SK-N-SH treated with all-trans-retinoic acid at 6 μM for 48 hours (cell line): ENCODE data around the gene VTI1A.
A peak's percentile ranks its signal among the peaks of the same experiment; 100 is the strongest.

Experiments
- ATAC-seq: fragments of 200-7000 bp; cut with Tn5 transposase; 3 replicates; pipeline ENCODE4 v1.9.1; 2020; ENCODE audit warnings: mild to moderate bottlenecking, moderate library complexity
- ARNTL ChIP-seq: fragments of 450-650 bp; formaldehyde crosslinking; IDR thresholded peaks from 2 replicates; pipeline ENCODE4 v1.5.0; 2020; ENCODE audit warnings: low read depth, mild to moderate bottlenecking, moderate library complexity, borderline replicate concordance
- BACH2 ChIP-seq: fragments of 250-450 bp; sonication (Bioruptor Pico); IDR thresholded peaks from 2 replicates; pipeline ENCODE4 v1.9.0; 2021; ENCODE audit warnings: mild to moderate bottlenecking, borderline replicate concordance
- CREB5 ChIP-seq: fragments of 250-450 bp; sonication (Bioruptor Pico); IDR thresholded peaks from 2 replicates; pipeline ENCODE4 v1.5.1; 2020; ENCODE audit warnings: low read depth, mild to moderate bottlenecking, moderate library complexity
- CSDC2 ChIP-seq: fragments of 250-450 bp; sonication (Bioruptor Pico); IDR thresholded peaks from 2 replicates; pipeline ENCODE4 v1.5.0; 2020; ENCODE audit warnings: mild to moderate bottlenecking, moderate library complexity
- ESRRG ChIP-seq: fragments of 250-450 bp; sonication (Bioruptor Pico); IDR thresholded peaks from 2 replicates; pipeline ENCODE4 v1.6.1; 2021; ENCODE audit warnings: mild to moderate bottlenecking
- GLIS3 ChIP-seq: fragments of 250-450 bp; sonication (Bioruptor Pico); IDR thresholded peaks from 2 replicates; pipeline ENCODE4 v1.5.0; 2020; ENCODE audit warnings: mild to moderate bottlenecking, moderate library complexity
- ISL1 ChIP-seq: fragments of 250-450 bp; sonication (Bioruptor Pico); IDR thresholded peaks from 2 replicates; pipeline ENCODE4 v2.1.2; 2022; ENCODE audit warnings: mild to moderate bottlenecking, moderate library complexity
- POU6F1 ChIP-seq: fragments of 250-450 bp; sonication (Bioruptor Pico); IDR thresholded peaks from 2 replicates; pipeline ENCODE4 v1.8.0; 2021; ENCODE audit warnings: low read depth, mild to moderate bottlenecking, moderate library complexity, borderline replicate concordance
- PPARA ChIP-seq: fragments of 250-450 bp; sonication (Bioruptor Pico); IDR thresholded peaks from 2 replicates; pipeline ENCODE4 v1.5.0; 2020; ENCODE audit warnings: mild to moderate bottlenecking, borderline replicate concordance
- SNAI2 ChIP-seq: fragments of 250-450 bp; sonication (Bioruptor Pico); IDR thresholded peaks from 2 replicates; pipeline ENCODE4 v1.5.0; 2020; ENCODE audit warnings: mild to moderate bottlenecking, moderate library complexity
- TCF4 ChIP-seq: fragments of 250-450 bp; sonication (Bioruptor Pico); IDR thresholded peaks from 2 replicates; pipeline ENCODE4 v1.8.0; 2021; ENCODE audit warnings: mild to moderate bottlenecking, moderate library complexity, borderline replicate concordance
- TOX ChIP-seq: fragments of 250-450 bp; sonication (Bioruptor Pico); IDR thresholded peaks from 2 replicates; pipeline ENCODE4 v1.8.0; 2021; ENCODE audit warnings: mild to moderate bottlenecking, moderate library complexity, borderline replicate concordance
- ZC3H10 ChIP-seq: fragments of 250-450 bp; sonication (Bioruptor Pico); IDR thresholded peaks from 2 replicates; pipeline ENCODE4 v1.5.1; 2021; ENCODE audit warnings: mild to moderate bottlenecking, moderate library complexity
- ZFP3 ChIP-seq: fragments of 250-450 bp; sonication (Bioruptor Pico); IDR thresholded peaks from 2 replicates; pipeline ENCODE4 v1.5.0; 2020; ENCODE audit warnings: mild to moderate bottlenecking, moderate library complexity
- ZFP30 ChIP-seq: fragments of 450-650 bp; formaldehyde crosslinking; IDR thresholded peaks from 2 replicates; pipeline ENCODE4 v1.5.0; 2022; ENCODE audit warnings: mild to moderate bottlenecking, moderate library complexity
- ZNF565 ChIP-seq: fragments of 450-650 bp; formaldehyde crosslinking; conservative IDR thresholded peaks from 2 replicates; pipeline ENCODE4 v1.5.0; 2020; ENCODE audit warnings: low read depth, mild to moderate bottlenecking, moderate library complexity
- ZNF70 ChIP-seq: fragments of 450-650 bp; formaldehyde crosslinking; IDR thresholded peaks from 2 replicates; pipeline ENCODE4 v1.5.0; 2020; ENCODE audit warnings: mild to moderate bottlenecking, moderate library complexity
- ZNF8 ChIP-seq: fragments of 450-650 bp; formaldehyde crosslinking; IDR thresholded peaks from 2 replicates; pipeline ENCODE4 v1.5.0; 2020; ENCODE audit warnings: mild to moderate bottlenecking, moderate library complexity
- TF ChIP-seq, protein P1 (sequence below): fragments of 250-450 bp; sonication (Bioruptor Pico); IDR thresholded peaks from 2 replicates; pipeline ENCODE4 v1.5.1; 2021; ENCODE audit warnings: mild to moderate bottlenecking, moderate library complexity
- TF ChIP-seq, protein P2 (sequence below): fragments of 250-450 bp; sonication (Bioruptor Pico); IDR thresholded peaks from 2 replicates; pipeline ENCODE4 v1.5.0; 2020; ENCODE audit warnings: mild to moderate bottlenecking, moderate library complexity
- TF ChIP-seq, protein P3 (sequence below): fragments of 250-450 bp; sonication (Bioruptor Pico); IDR thresholded peaks from 2 replicates; pipeline ENCODE4 v1.8.0; 2020; ENCODE audit warnings: mild to moderate bottlenecking, moderate library complexity, borderline replicate concordance

The VTI1A gene

GRCh38 chr10:112491144-112491543, 44.1 kb downstream of the VTI1A start:
- ATAC-seq = peak; percentile 76
- TF ChIP-seq ZFP3 (CRISPR knock-in tag) (no peak), ISL1 (CRISPR knock-in tag) (peak; percentile 43)

DNA sequence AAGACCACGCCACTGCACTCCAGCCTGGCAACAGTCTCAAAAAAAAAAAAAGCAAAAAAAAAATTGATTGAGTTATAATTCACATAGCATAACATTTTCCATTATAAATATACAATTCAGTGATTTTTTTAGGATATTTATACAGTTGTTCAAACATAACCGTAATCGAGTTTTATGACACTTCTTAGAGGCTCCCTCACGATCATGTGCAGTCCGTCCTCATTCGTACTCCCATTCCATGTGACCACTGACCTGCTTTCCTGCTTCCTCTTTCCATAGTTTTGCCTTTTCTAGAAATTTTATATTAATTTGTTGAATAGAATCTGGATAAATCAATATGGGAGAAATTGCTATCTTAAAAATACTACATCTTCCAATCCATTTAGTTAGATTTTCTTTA, 45.7 kb downstream of the VTI1A start:
- TF ChIP-seq, protein P1, sequence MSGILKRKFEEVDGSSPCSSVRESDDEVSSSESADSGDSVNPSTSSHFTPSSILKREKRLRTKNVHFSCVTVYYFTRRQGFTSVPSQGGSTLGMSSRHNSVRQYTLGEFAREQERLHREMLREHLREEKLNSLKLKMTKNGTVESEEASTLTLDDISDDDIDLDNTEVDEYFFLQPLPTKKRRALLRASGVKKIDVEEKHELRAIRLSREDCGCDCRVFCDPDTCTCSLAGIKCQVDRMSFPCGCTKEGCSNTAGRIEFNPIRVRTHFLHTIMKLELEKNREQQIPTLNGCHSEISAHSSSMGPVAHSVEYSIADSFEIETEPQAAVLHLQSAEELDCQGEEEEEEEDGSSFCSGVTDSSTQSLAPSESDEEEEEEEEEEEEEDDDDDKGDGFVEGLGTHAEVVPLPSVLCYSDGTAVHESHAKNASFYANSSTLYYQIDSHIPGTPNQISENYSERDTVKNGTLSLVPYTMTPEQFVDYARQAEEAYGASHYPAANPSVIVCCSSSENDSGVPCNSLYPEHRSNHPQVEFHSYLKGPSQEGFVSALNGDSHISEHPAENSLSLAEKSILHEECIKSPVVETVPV = no peak
- TF ChIP-seq ZC3H10 (CRISPR knock-in tag) (no peak), TCF4 (CRISPR knock-in tag) (no peak), ZNF70 (CRISPR knock-in tag) (no peak), ZNF8 (no peak), GLIS3 (CRISPR knock-in tag) (no peak), ISL1 (CRISPR knock-in tag) (no peak), POU6F1 (CRISPR knock-in tag) (no peak), BACH2 (CRISPR knock-in tag) (no peak)
- TF ChIP-seq, protein P2, sequence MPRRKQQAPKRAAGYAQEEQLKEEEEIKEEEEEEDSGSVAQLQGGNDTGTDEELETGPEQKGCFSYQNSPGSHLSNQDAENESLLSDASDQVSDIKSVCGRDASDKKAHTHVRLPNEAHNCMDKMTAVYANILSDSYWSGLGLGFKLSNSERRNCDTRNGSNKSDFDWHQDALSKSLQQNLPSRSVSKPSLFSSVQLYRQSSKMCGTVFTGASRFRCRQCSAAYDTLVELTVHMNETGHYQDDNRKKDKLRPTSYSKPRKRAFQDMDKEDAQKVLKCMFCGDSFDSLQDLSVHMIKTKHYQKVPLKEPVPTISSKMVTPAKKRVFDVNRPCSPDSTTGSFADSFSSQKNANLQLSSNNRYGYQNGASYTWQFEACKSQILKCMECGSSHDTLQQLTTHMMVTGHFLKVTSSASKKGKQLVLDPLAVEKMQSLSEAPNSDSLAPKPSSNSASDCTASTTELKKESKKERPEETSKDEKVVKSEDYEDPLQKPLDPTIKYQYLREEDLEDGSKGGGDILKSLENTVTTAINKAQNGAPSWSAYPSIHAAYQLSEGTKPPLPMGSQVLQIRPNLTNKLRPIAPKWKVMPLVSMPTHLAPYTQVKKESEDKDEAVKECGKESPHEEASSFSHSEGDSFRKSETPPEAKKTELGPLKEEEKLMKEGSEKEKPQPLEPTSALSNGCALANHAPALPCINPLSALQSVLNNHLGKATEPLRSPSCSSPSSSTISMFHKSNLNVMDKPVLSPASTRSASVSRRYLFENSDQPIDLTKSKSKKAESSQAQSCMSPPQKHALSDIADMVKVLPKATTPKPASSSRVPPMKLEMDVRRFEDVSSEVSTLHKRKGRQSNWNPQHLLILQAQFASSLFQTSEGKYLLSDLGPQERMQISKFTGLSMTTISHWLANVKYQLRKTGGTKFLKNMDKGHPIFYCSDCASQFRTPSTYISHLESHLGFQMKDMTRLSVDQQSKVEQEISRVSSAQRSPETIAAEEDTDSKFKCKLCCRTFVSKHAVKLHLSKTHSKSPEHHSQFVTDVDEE (CRISPR knock-in tag) = no peak
- no peak for ATAC-seq

DNA sequence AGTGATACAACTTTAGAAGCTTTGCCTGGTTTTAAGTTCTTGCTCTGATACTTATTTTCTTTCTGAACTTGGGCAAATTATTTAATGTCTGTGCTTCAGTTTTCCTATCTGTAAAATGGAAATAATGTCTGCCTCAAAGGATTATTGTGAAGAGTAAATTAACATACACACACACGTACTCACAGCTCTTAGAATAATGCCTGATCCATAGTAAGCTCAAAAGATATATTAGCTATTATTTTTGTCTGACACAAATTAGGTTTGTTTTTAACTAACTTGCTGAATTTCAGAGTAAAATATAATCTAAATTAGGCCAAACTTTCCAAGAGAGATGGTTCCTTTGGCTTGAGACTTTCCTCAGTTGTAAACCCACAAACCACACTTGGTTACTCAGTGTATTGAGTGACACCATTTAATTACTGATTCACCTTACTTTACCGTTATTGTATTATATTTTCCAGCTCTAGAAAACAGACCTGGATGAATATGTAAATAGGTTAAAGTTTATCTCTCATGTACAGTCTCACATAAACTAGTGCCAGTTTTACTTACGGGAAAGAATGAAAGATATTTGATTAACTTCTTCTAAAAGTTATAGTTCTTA, 50.4 kb downstream of the VTI1A start:
- TF ChIP-seq ZNF565 (CRISPR knock-in tag) = no peak
- no peak for TF ChIP-seq TOX
- TF ChIP-seq CREB5 (CRISPR knock-in tag) = no peak
- TF ChIP-seq BACH2 (CRISPR knock-in tag) = no peak
- TF ChIP-seq, protein P1 = no peak
- TF ChIP-seq ZFP3 (CRISPR knock-in tag) = no peak
- no peak for TF ChIP-seq ZC3H10 (CRISPR knock-in tag)
- TF ChIP-seq SNAI2 = no peak
- no peak for TF ChIP-seq ZNF70 (CRISPR knock-in tag)
- TF ChIP-seq ZNF8 = no peak
- TF ChIP-seq PPARA (CRISPR knock-in tag) = no peak
- TF ChIP-seq CSDC2 = no peak
- TF ChIP-seq, protein P2 (CRISPR knock-in tag) = no peak
- TF ChIP-seq ESRRG (CRISPR knock-in tag) = no peak
- TF ChIP-seq, protein P3, sequence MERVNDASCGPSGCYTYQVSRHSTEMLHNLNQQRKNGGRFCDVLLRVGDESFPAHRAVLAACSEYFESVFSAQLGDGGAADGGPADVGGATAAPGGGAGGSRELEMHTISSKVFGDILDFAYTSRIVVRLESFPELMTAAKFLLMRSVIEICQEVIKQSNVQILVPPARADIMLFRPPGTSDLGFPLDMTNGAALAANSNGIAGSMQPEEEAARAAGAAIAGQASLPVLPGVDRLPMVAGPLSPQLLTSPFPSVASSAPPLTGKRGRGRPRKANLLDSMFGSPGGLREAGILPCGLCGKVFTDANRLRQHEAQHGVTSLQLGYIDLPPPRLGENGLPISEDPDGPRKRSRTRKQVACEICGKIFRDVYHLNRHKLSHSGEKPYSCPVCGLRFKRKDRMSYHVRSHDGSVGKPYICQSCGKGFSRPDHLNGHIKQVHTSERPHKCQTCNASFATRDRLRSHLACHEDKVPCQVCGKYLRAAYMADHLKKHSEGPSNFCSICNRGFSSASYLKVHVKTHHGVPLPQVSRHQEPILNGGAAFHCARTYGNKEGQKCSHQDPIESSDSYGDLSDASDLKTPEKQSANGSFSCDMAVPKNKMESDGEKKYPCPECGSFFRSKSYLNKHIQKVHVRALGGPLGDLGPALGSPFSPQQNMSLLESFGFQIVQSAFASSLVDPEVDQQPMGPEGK (CRISPR knock-in tag) = no peak
- no peak for TF ChIP-seq TCF4 (CRISPR knock-in tag)
- no peak for TF ChIP-seq POU6F1 (CRISPR knock-in tag)
- no peak for TF ChIP-seq ARNTL (CRISPR knock-in tag)
- TF ChIP-seq ZFP30 = no peak
- ATAC-seq = no peak
